Measurements from ENCODE around the gene ARHGEF25.

ARHGEF25 gene

DNA sequence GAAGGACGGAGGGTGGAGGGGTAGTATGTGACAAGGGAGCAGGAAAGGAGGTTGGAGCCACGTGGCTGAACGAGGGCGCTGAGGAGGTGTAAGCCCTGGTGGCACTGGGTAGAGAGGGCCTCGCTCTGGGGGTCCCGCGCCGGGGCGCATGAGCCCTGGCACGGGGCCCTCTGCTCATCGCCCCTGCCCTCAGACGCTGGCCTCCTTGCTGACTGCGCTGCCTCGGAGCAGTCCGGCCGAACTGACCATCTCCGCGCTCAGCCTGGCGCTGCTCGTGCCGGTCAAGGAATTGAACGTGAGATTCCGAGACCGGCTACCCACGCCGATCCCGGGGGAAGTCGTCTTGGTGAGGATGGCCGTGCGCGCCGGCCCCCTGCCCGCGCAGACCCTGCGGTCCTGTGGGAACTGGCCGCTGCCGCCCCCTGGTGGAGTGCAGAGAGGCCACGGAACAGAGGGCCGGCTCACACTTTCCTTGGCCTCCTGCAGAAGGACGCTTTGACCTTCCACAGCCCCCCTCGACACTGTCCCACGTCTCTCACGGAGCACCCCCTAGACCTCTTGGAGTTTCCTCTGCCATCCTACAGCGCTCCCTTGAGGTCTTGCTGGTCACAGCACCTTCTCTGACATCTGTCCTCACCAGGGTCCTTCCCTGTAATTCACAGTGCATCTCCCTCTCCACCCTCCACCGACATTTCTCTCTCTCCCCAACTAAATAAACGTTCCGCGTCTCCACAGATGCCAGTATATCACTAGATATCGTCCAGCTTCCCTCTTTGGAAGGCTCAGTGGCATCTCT is 10.5 kb downstream of the ARHGEF25 start:
- DNase-seq (ENCODE audit: low read depth in 1 of 2, low spot score in 1 of 2): peak in 1 of 2 donors; percentile 37

DNA sequence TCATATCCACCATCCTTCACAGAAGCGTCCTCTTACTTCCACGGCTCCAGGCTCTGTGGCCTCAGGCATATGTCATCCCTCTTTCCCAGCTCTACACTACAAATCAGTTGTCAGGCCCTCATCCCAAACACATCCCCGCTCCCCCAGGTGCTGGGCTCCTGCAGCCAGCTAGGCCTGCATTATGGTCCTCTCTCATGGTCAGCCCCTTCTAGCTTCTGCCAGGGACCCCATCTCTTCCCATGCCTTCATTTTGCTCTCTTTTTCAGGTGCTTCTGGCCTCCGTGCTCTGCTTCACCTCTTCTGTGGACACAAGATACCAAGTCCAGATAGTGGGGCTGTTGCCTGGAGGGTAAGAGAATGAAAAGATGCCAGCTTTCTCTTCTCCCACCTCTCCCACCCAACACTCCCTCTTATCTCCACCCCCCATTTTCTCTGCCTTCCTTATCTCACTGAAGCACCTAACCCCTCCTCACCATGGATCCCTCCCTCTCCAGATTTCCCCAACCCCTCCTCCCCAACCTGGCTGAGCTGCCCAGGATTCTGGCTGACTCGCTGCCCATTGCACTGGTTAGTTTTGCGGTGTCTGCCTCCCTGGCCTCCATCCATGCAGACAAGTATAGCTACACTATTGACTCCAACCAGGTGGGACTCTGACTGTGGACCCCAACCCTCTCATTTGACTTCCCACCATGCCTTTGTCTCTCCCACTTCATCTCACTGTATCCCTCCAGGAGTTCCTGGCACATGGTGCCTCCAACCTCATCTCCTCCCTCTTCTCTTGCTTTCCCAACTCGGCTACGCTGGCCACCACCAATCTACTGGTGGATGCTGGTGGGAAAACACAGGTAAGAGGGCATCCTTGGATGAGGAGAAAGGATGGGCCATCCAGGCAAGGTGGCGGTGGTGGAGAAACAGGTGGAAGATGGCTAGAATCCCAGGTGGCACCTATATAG is 11.3 kb downstream of the ARHGEF25 start:
- no peak for DNase-seq (ENCODE audit: low read depth in 1 of 2, low spot score in 1 of 2)

DNA sequence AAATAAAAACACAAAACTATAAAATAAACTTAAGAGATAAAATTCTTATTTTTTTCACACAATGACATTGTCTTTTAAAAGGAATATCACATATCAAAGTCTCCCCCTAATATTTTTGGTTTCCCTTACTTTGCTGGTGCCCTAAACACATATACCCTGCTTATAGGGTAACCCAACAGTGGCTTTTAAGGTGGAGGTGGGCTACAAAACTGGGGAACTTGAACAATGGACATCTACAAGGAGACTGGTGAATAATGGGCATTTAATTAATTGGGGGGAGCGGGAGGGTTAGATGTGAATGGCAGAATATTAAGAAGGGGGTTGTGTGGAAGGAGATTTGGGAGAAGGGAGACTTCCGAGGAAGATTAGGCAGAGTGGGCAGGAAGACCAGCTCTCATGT is 12.2 kb downstream of the ARHGEF25 start:
- no peak for DNase-seq (ENCODE audit: low read depth in 1 of 2, low spot score in 1 of 2)

DNA sequence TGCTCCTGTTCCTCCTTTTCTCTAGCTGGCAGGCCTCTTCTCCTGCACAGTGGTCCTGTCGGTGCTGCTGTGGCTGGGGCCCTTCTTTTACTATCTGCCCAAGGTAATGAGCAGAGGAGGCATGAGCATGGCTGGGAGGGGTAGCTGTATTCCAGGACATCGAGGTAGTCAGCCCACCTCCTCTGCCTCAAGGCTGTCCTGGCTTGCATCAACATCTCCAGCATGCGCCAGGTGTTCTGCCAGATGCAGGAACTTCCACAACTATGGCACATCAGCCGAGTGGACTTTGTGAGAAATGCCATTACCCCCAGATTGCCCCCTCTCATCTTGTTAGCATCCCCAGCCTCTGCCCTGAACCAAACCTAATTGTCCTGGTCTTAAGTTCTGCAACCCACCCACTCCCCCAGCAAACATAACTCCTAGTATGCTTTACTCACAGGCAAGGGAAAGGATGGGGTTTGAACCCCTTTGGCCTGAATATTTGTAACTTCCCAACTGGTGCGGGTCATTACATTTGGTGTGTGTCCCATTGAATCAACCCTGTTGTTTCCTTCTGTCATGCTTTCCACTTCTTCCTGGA is 12.7 kb downstream of the ARHGEF25 start:
- no peak for DNase-seq (ENCODE audit: low read depth in 1 of 2, low spot score in 1 of 2)

DNA sequence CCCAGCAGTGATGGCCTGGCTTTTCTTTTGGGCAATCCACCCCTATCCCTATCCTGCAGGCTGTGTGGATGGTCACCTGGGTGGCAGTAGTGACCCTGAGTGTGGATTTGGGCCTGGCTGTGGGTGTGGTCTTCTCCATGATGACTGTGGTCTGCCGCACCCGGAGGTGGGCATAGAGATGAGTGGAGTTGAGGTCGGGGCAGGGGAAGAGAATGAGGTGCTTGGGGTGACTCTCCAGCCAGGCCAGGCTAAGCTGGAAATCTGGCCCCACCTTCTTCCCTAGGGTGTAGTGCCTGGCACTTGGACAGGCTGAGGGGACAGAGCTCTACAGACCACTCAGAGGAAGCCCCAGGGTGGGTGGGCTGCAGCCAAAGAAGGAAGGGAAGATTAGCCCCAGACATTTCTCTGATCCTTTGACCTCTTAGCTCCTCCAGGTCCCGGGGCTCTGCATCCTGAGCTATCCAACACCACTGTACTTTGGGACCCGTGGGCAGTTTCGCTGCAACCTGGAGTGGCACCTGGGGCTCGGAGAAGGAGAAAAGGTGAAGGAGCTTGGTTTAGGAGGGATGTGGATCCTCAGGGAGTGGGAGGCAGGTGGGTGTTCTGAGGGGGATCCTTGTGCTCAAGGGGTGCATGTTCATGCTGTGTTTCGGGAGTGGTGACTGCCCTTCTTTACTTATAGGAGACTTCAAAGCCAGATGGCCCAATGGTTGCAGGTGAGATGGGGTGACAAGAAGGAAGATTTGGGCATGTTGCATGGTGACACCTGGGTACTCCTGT is 13.4 kb downstream of the ARHGEF25 start:
- no peak for DNase-seq (ENCODE audit: low read depth in 1 of 2, low spot score in 1 of 2)

DNA sequence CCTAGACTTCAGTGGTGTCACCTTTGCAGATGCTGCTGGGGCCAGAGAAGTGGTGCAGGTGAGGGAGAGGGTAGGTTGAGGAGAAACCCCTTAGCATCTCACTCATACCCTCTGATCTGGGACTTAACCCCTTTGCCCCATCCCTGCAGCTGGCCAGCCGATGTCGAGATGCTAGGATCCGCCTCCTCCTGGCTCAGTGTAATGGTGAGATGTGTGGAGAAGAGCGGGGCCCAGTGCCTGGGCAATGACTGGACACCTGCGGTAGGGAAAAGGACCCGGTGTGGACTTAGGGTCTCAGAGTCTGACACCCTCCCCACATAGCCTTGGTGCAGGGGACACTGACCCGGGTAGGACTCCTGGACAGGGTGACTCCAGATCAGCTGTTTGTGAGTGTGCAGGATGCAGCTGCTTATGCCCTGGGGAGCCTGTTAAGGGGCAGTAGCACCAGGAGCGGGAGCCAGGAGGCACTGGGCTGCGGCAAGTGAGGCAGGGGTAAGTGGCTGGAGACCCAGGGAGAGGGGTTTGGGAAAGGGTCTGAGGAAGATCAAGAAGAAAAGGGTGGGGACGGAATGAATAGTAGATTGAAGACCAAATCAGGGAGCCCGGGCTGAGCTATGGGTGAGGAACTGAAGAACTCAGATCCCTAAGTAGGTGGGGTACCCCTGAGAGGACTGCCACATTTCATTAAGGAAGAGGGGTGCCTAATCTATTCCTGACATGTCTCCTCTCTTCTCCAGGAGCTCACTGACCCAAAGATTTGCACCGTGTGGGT is 14.2 kb downstream of the ARHGEF25 start:
- no peak for DNase-seq (ENCODE audit: low read depth in 1 of 2, low spot score in 1 of 2)

DNA sequence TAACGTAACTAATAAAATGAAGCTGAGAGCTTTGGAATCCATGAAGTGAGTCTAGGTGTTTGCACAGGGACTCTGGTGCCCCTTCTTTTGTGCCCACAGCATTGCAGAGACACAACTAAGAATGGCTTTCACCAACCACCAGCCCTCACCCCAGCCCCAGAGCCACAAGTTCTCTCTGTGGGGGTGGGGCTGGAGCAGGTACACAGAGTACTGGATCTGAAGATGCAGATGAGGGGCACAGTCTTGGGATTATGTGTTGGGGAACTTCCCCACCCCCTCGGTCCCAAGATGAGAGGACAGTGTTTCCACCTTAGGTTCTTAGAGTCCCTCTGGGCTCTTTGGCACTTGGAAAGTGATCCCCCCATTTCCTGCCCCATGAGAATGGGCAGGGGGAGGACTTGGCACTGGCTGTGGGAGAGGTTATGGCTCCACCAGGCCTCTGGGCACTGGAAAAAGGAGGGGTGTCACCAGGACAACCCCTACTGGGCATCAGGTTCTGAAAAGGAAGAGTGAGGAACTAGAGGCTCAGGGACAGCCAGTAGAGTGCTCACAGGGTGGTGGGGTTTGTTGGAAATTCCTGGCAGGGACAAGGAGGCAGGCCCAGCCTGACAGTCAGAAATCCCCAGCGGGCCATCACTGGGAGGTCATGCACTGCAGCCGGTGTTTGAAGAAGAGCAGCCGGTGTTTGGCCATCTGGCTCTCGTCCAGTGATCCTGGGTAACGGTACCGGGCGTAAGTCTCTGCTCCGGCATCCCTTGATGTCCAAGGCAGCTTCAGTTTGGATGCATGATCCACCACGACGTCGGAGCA is 15.1 kb downstream of the ARHGEF25 start:
- DNase-seq (ENCODE audit: low read depth in 1 of 2, low spot score in 1 of 2): no peak

DNA sequence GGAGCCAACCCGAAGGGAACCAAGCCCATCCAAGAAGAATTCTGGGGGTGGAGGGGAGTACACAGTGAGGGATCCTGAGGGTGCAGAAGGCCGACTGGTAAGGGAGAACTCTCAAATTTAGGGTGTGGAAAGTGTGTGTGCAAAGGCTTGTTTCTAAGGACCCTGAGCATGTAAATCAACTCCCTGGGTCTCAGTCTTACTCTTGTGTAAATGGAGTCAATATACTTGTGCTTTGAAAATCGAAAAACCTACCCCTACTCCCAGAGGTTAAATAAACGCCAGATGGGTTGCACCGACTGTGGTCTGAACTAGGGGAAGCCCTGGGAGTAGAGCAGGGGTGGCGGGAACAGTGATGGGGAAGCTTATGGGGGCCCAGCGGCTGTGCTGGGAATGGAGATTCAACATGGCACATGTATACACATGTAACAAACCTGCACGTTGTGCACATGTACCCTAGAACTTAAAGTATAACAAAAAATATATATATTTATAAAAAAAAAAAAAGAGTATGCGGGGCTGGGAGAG is 15.7 kb downstream of the ARHGEF25 start:
- DNase-seq (ENCODE audit: low read depth in 1 of 2, low spot score in 1 of 2): no peak

DNA sequence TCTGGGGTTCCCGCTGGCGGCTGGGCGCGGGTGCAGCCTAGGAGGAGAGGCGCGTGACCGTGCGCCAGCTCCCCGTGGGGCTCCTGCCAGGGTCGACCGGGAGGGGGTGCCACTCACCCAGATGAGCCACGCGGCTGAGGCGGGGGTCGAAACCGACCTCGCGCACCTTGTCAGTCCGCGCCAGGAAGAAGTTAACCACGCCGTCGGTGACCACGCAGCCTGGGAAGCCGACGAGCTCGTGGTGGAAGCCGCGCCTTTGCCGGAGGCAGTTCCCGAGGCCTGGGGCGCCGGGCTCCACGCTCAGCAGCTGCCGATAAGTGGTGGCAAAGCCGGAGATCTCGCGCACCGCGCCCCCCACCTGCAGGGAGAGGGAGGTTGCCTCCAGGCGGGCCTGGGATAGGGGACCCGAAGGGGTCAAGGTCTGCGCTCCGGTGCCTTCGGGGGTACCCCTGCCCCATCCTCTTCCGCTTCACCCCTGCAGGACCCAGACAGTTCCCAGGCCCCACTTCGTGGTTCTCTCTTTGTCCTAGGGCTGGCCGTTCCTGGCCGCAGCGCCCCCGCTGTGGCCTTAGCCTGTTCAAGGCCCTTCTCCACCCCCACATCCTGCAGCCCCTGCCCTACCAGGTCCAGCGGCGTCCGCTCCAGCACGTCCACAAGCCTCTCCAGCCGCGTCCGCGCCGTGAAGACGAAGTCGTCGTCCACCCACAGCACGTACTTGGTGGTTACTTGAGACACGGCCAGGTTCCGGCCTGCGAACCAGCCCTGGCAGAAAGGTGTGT is 16.5 kb downstream of the ARHGEF25 start:
- DNase-seq (ENCODE audit: low read depth in 1 of 2, low spot score in 1 of 2): no peak

DNA sequence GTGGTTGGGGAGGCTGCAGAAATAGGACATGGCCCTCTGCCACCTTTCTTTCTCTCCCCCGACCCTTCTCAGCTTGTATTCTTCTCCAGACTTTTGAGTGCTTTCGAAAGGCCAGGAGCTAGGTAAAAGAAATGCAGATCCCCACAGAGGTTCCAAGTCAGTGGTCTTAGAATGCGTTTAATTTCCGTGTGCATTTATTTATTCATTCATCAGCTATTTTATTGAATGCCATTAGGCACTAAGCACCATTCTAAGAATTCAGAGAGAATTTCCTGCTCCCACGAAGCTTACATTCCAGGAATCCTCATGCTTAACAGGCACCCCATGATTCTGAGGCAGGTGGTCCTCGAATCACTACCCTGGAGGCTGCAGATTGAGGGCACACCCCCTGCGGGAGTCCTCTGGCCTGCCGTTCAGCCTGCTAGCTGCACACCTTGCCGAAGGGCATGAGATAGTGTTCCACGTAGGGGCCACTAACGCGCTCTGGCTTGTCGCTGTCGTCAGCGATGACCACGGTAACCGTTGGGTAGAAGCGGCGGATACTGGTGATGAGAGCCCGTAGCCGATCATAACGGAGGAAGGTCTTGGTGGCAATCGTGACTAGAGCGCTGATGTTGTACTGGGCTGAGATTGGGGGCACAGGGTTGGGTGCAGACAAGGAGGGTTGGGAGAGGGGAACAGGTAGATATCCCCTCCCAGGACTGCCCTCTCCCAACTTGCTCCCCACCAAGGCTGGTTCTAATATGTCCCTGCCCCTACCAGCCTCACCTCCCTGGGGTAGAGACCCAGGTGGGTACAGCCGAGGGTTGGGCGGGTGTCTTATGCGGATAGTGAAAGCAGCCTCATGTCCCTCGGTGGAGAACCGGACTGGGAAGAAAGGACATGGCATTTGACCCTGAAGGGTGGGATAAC is 17.3 kb downstream of the ARHGEF25 start:
- DNase-seq (ENCODE audit: low read depth in 1 of 2, low spot score in 1 of 2): no peak

DNA sequence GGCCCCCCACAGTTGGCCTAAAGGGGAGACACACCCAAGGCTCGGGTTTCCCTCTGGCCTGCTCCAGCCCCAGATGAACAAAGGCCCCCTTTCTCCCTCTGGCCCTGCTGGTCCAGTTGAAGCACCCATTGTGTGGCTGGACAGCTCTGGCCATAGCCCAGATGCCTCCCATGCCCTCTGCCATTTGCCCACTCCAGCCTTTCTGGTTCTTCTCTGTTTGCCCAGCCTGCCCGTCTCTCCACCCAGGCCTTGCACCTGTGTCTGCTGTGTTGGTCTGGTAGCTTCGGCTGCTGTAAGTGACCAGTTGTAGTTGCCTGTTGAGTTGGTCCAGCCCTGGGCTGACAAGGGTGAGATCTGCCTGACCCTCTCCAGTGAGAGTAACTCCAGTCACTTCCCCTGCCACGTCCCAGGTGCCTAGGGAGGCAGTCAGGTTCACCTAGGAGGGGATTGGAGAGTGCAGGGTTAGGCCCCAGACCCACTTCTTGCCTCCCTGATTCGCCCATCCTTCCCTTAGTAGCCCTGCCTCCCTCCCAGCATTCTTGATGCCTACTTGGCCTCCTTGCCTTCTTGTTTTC is 18.7 kb downstream of the ARHGEF25 start:
- no peak for DNase-seq (ENCODE audit: low read depth in 1 of 2, low spot score in 1 of 2)

DNA sequence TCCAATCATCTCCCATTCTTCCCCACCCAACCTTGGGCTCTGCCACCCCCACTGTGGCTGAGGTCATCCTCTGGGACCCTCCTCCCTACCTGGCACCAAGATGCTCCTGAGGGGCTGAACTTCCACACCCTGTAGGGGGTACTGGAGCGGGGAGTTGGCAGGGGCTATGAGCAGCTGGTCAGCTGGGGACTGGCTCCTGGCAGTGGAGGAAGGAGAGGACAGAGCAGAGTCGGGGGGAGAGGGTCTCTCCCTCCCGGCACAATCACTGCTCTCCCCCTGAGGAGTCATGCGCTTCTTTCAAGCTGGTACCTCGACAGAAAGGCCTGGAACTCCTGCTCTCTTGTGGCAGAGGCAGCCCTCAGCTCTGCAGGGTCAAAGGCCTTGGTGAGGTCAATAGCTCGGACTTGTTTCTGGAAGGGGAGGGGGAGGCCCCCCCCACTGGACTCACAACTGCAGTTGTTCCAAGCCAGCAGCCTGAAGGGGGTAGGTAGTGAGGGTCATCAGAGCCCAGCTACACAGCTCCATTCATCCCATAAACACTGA is 19.7 kb downstream of the ARHGEF25 start:
- no peak for DNase-seq (ENCODE audit: low read depth in 1 of 2, low spot score in 1 of 2)

DNA sequence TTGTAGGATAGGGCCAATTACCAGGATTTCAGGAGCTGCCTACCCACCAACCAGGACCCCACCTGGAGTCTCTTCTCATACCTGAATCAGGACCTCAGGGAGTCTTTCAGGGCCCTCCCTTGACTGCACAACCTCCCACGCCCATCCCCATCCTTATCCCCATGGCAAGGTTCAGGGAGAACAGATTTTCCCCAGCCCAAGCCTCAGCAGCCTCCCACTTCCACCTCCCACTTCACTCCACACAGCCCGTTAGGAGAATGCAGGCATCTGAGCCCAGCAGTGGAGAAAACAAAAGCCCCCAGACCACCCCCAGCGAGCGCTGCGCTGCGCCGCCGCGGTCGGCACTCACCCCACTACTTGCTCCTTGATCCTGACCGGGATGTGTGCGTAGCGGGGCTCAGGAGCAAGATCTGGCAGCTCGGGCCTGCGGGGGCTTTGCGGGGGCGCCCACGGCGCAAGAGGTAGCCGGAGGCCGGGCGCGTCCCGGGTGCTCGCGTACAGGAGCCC is 20.4 kb downstream of the ARHGEF25 start:
- DNase-seq (ENCODE audit: low read depth in 1 of 2, low spot score in 1 of 2): no peak

DNA sequence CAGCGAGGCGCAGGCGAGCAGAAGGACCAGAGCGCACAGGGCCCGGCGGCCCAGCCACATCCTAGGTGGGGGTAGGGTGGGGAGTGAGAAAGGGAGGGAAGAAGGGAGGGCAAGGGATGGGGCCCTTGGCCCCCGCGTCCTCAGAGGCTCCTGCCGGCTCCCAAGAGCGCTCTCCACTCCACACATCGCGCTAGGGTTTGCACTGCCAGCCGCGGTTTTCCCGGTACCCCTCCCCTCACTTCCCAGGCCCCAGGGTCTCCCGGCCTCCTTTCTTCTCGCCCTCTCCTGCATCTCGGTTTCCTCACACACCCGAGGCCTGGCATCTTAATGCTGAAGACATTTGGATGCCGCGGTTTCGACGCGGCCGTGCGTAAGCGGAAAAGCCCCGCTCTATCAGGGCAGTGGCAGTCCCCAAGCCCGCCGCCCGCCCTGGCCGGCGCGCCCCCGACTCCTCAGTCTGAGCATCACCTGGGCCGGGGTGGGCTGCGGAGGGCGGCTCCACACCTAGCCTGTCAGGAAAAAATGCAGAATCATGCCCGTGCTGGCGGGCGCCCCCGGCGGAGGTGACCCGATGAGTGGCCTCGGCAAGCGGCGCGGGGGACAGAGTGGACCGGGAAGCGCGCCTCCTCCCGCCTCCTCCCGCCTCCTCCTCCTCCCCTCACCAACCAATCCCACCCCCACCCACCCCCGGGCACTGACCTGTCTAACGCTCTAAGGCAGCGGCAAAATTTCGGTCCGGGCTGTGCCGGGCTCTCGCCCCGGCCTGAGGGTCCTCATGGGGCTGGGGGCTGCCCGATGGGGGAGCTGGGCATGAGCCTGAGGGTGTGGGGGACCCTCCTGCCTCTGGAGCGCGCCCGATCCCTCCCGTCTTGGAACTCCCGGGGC is 21.1 kb downstream of the ARHGEF25 start:
- no peak for DNase-seq (ENCODE audit: low read depth in 1 of 2, low spot score in 1 of 2)
